HepG2 (cell line): ENCODE measurements around the gene AIF1. TPM values are rescaled to one million over a fixed set of nuclear protein-coding genes. Genes with fewer than 3 reads are reported as not detected.

Source experiments
- ATAC-seq: fragments of 200-7000 bp; cut with Tn5 transposase; 3 replicates; pipeline ENCODE4 v1.9.1; 2020; ENCODE audit warnings: mild to moderate bottlenecking, moderate library complexity
- BruUV-seq: library from RNA; stranded (reverse); fragments of 400-500 nt; replicated peaks from 2 replicates; lab custom pipeline; 2021; lab: Mats Ljungman, UMichigan
- CTCF ChIA-PET: fragments of 300-600 bp; formaldehyde crosslinking; extraction: SDS; loops from one replicate; lab custom pipeline; 2021; ENCODE audit warnings: low total read pairs, inconsistent platforms, low intra/inter-chr PET ratio; lab: Yijun Ruan, JAX
- POLR2A ChIA-PET: fragments of 350-600 bp; sonication (Branson Sonifier 250); formaldehyde crosslinking; loops from one replicate; lab custom pipeline; 2020; ENCODE audit warnings: antibody characterized with exemption, inconsistent platforms; lab: Yijun Ruan, JAX
- DNase-seq: peaks from one replicate; pipeline ENCODE4 v3.0.0-alpha.2; 2015; ENCODE audit warnings: low spot score
- FAIRE-seq: peaks from 3 replicates; lab custom pipeline; 2011; peaks lifted over from hg19 to GRCh38; lab: Jason Lieb, UNC
- H2AFZ ChIP-seq: one replicate; pipeline ENCODE4 v1.6.1; 2011; ENCODE audit warnings: low read length, inconsistent platforms
- H3K27ac ChIP-seq: fragments of 300-600 bp; 3 replicates; pipeline ENCODE4 v1.8.0; 2011; ENCODE audit warnings: mixed run types, mild to moderate bottlenecking, mixed read lengths, low read length, inconsistent platforms; ENCODE audit not compliant: insufficient read depth; ENCODE audit errors: extremely low read length
- H3K27me3 ChIP-seq, 2 experiments: fragments of 200-600 bp in 1 of 2; 2 replicates in 1 of 2; 3 replicates in 1 of 2; pipeline versions ENCODE4 v1.6.0 to v1.8.0; 2011; ENCODE audit warnings: low read length in 2 of 2, mild to moderate bottlenecking in 2 of 2, moderate library complexity in 2 of 2, inconsistent platforms in 1 of 2; ENCODE audit not compliant: insufficient read depth in 2 of 2, control insufficient read depth in 1 of 2
- H3K36me3 ChIP-seq, 2 experiments: fragments of 200-600 bp in 1 of 2; replicated peaks in 1 of 2; 2 replicates in 1 of 2; 3 replicates in 1 of 2; pipeline versions ENCODE4 v1.5.1 to v1.8.0; 2011; ENCODE audit warnings: low read length in 2 of 2, inconsistent platforms in 1 of 2; ENCODE audit not compliant: insufficient read depth in 2 of 2, control insufficient read depth in 1 of 2
- H3K4me1 ChIP-seq: 2 replicates; pipeline ENCODE4 v1.5.1; 2012; ENCODE audit warnings: low read length, inconsistent platforms; ENCODE audit not compliant: insufficient read depth
- H3K4me2 ChIP-seq: 2 replicates; pipeline ENCODE4 v1.6.0; 2011; ENCODE audit warnings: low read depth, low read length, inconsistent platforms
- H3K4me3 ChIP-seq, 3 experiments: fragments of 200-600 bp in 1 of 3; sonication (generic), shearing (Covaris generic) in 1 of 3; replicated peaks in 1 of 3; 2 replicates each; pipeline ENCODE4 v1.5.1; 2011 to 2016; ENCODE audit warnings: low read length in 3 of 3, inconsistent platforms in 2 of 3, low read depth in 2 of 3, mild to moderate bottlenecking in 2 of 3, control low read depth in 1 of 3, mixed read lengths in 1 of 3; ENCODE audit not compliant: insufficient read depth in 1 of 3
- H3K79me2 ChIP-seq: one replicate; pipeline ENCODE4 v1.6.1; 2011; ENCODE audit warnings: low read length, inconsistent platforms; ENCODE audit not compliant: insufficient read depth
- H3K9ac ChIP-seq: 2 replicates; pipeline ENCODE4 v1.6.0; 2011; ENCODE audit warnings: mild to moderate bottlenecking, low read depth, low read length, inconsistent platforms; ENCODE audit not compliant: insufficient read depth
- H3K9me3 ChIP-seq: 2 replicates; pipeline ENCODE4 v1.5.1; 2012; ENCODE audit warnings: mild to moderate bottlenecking, low read length
- H4K20me1 ChIP-seq: 2 replicates; pipeline ENCODE4 v1.6.0; 2011; ENCODE audit warnings: inconsistent platforms, mild to moderate bottlenecking, low read length, moderate library complexity; ENCODE audit not compliant: insufficient read depth
- ATF5 ChIP-seq: sonication (generic); formaldehyde crosslinking; IDR thresholded peaks from 2 replicates; pipeline ENCODE4 v1.4.0; 2020; ENCODE audit warnings: mild to moderate bottlenecking, low read depth, missing genetic modification reagents
- ATF7 ChIP-seq, 2 experiments: fragments of 450-650 bp in 1 of 2; sonication (generic) in 1 of 2; formaldehyde crosslinking in 1 of 2; IDR thresholded peaks; 2 replicates each; pipeline versions ENCODE4 v1.4.0 to v1.6.1; 2016 to 2020; ENCODE audit warnings: antibody characterized with exemption in 1 of 2, mild to moderate bottlenecking in 1 of 2, missing genetic modification reagents in 1 of 2
- EHMT2 ChIP-seq: fragments of 200-600 bp; sonication (generic); IDR thresholded peaks from 2 replicates; pipeline ENCODE4 v1.7.0; 2017; ENCODE audit warnings: antibody characterized with exemption, low read depth, low read length, borderline replicate concordance
- EZH2 ChIP-seq: conservative IDR thresholded peaks from 2 replicates; pipeline ENCODE4 v1.6.1; 2012; ENCODE audit warnings: mild to moderate bottlenecking, low read depth, low read length, moderate library complexity
- HDAC2 ChIP-seq: sonication (generic); formaldehyde crosslinking; IDR thresholded peaks from 2 replicates; pipeline ENCODE4 v1.4.0; 2020; ENCODE audit warnings: missing genetic modification reagents
- KDM6A ChIP-seq: IDR thresholded peaks from 2 replicates; pipeline ENCODE4 v1.6.1; 2016; ENCODE audit warnings: low read depth
- PRDM4 ChIP-seq: sonication (generic); formaldehyde crosslinking; IDR thresholded peaks from 2 replicates; pipeline ENCODE4 v1.9.0; 2021; ENCODE audit warnings: missing genetic modification reagents, borderline replicate concordance
- SPEN ChIP-seq: sonication (generic); formaldehyde crosslinking; IDR thresholded peaks from 2 replicates; pipeline ENCODE4 v1.5.1; 2020; ENCODE audit warnings: low read depth, mild to moderate bottlenecking, missing genetic modification reagents
- SRSF4 ChIP-seq: fragments of 200-400 bp; formaldehyde crosslinking; IDR thresholded peaks from one replicate; pipeline ENCODE4 v1.6.1; 2018; ENCODE audit warnings: mild to moderate bottlenecking, low read depth, low read length, moderate library complexity; ENCODE audit not compliant: poor library complexity, severe bottlenecking
- TSC22D2 ChIP-seq: sonication (generic); formaldehyde crosslinking; IDR thresholded peaks from 2 replicates; pipeline ENCODE4 v1.5.1; 2020; ENCODE audit warnings: missing genetic modification reagents, mild to moderate bottlenecking, borderline replicate concordance
- ZNF124 ChIP-seq: sonication (generic); formaldehyde crosslinking; IDR thresholded peaks from 2 replicates; pipeline ENCODE4 v1.4.0; 2020; ENCODE audit warnings: missing genetic modification reagents
- ZNF251 ChIP-seq: sonication (generic); formaldehyde crosslinking; IDR thresholded peaks from 2 replicates; pipeline ENCODE4 v1.9.0; 2021; ENCODE audit warnings: mild to moderate bottlenecking, missing genetic modification reagents
- ZNF274 ChIP-seq: sonication (generic); formaldehyde crosslinking; IDR thresholded peaks from 2 replicates; pipeline ENCODE4 v1.5.1; 2020; ENCODE audit warnings: mild to moderate bottlenecking, missing genetic modification reagents
- ZNF382 ChIP-seq: sonication (generic); formaldehyde crosslinking; IDR thresholded peaks from 2 replicates; pipeline ENCODE4 v1.5.0; 2020; ENCODE audit warnings: missing genetic modification reagents, mild to moderate bottlenecking, borderline replicate concordance
- ZNF552 ChIP-seq: sonication (generic); formaldehyde crosslinking; IDR thresholded peaks from 2 replicates; pipeline ENCODE4 v1.9.0; 2022; ENCODE audit warnings: missing genetic modification reagents, mild to moderate bottlenecking, borderline replicate concordance
- ZNF724P ChIP-seq: sonication (generic); formaldehyde crosslinking; IDR thresholded peaks from 2 replicates; pipeline ENCODE4 v1.8.0; 2022; ENCODE audit warnings: missing genetic modification reagents, borderline replicate concordance
- WGBS: methylation state at CpG from one replicate; pipeline ENCODE4 v1.1.6; 2017; ENCODE audit warnings: low lambda C conversion rate; 5-methylcytosine and 5-hydroxymethylcytosine counted together
- in situ Hi-C: cut with HindIII; loops from 2 replicates; pipeline ENCODE4 v1.10.0; 2017; ENCODE audit warnings: low pct_unique_long_range_greater_than_20kb; ENCODE audit not compliant: extremely low pct_ligation_motif_present
- intact Hi-C: fragments of 100-400 bp; cut with micrococcal nuclease; formaldehyde crosslinking; loops from one replicate; pipeline ENCODE4 v1.10.0; 2022; ENCODE audit not compliant: unreplicated experiment
- polyA plus RNA-seq, 8 experiments: library from polyadenylated mRNA; depleted of rRNA in 3 of 8; stranded (reverse) in 7 of 8; unstranded in 1 of 8; fragments of >200 nt; fragmentation: Illumina TruSeq in 4 of 8; extraction: Trizol in 4 of 8; gene quantifications; 2 replicates each; pipeline versions ENCODE4 v1.2.1 to v1.2.3, GENCODE V29; 2011 to 2016; ENCODE audit warnings: low read depth in 4 of 8, missing spikeins in 1 of 8, mixed read lengths in 1 of 8; ENCODE audit not compliant: insufficient read depth in 1 of 8
- total RNA-seq, 5 experiments: library from RNA; depleted of rRNA; stranded (reverse); fragments of >200 nt; fragmentation: Illumina TruSeq; extraction: Trizol; gene quantifications; 2 replicates each; pipeline ENCODE4 v1.2.3, GENCODE V29; 2016; ENCODE audit warnings: low read depth in 1 of 5

AIF1 gene
- total and polyA plus RNA-seq, 2 of the 13 experiments (the other 11 are each of a cell fraction or from before 2014, with no cell fraction given): 1.5 TPM; not detected in 1

GRCh38 chr6:31659649-31660380 lies 44.8 kb downstream of the AIF1 start:
- ATAC-seq (peak; percentile 1; the same call in 1 of the 3 replicates), FAIRE-seq (peak; percentile 23), DNase-seq (no peak)
- Histone ChIP-seq H3K79me2 (peaks cover 70% of the 10 kb centered on the region), H3K27me3 (no peaks in the 10 kb centered on the region; a peak in 2 of 5 replicates), H2AFZ (no peak overlapping the region), H3K27ac (peak overlapping the region; percentile 73), H3K4me3 (peak overlapping the region; percentile 56 to 78 (median 68)), H3K4me1 (peaks cover 94% of the 10 kb centered on the region), H4K20me1 (peaks cover 19% of the 10 kb centered on the region; the same call in 1 of the 2 replicates), H3K36me3 (peaks cover 10 to 20% of the 10 kb centered on the region in 2 experiments), H3K9me3 (no peaks in the 10 kb centered on the region), H3K9ac (peak overlapping the region; percentile 72), H3K4me2 (peak overlapping the region; percentile 100)
- POLR2A ChIA-PET: interaction anchor here (0.6 to 7.4 kb wide), 23 partner anchors 6 to 286 kb away, joined by 3 to 438 read pairs (median 5); partner anchors contain the start of genes AIF1, APOM, BAG6 and CFB
- intact Hi-C loops: loop anchor here (1.0 to 10.0 kb wide), 2 partner anchors 8 to 115 kb away; partner anchors contain the start of genes ATP6V1G2, BAG6, DDX39B and NFKBIL1
- CTCF ChIA-PET: no interaction called here
- BruUV-seq: no TSS peak
- in situ Hi-C loops: no loop called here
- 15% methylated on average over 7 of the region's 13 CpGs for WGBS
- TF ChIP-seq ZNF724P (no peak), ZNF552 (CRISPR knock-in tag) (0 out of 2 replicates have a peak, but pooled peaks have one; percentile 14), PRDM4 (CRISPR knock-in tag) (no peak), EZH2 (no peak), ZNF382 (CRISPR knock-in tag) (no peak; the same call in 1 of the 2 replicates), TSC22D2 (0 out of 2 replicates have a peak, but pooled peaks have one; percentile 11), HDAC2 (CRISPR knock-in tag) (no peak), ZNF251 (CRISPR knock-in tag) (no peak), SRSF4 (no peak), ZNF124 (no peak), SPEN (CRISPR knock-in tag) (no peak), EHMT2 (no peak), ATF5 (CRISPR knock-in tag) (no peak), ATF7 (IDR thresholded peaks at IDR 0.05) (no peak), ATF7 (CRISPR knock-in tag; IDR thresholded peaks at IDR 0.05) (no peak), KDM6A (no peak), ZNF274 (CRISPR knock-in tag) (no peak)
